ENCODE results near the gene POLD4. TPM values are rescaled to one million over a fixed set of nuclear protein-coding genes. Genes with fewer than 3 reads are reported as not detected.

Gene POLD4
- total RNA-seq, 2 donors from 2014 or later: 40.7 to 47.6 TPM

GRCh38 chr11:67355023-67355793 is 1.9 kb upstream of the POLD4 start:
- H3K4me1 Mint-ChIP-seq: peaks cover 34% of the 10 kb centered on the region
- H3K9ac ChIP-seq (ENCODE audit: extremely low read depth, low read length, poor library complexity, severe bottlenecking): no peak overlapping the region
- H3K27me3 ChIP-seq (ENCODE audit: control insufficient read depth, insufficient read depth, low read length, poor library complexity, severe bottlenecking): no peaks in the 10 kb centered on the region
- DNase-seq: no peak
- H3K9me3 Mint-ChIP-seq: no peaks in the 10 kb centered on the region
- peaks cover 16% of the 10 kb centered on the region for H3K27me3 Mint-ChIP-seq (ENCODE audit: insufficient read depth)
- 91 to 94% methylated on average over 6 to 11 of the region's 11 CpGs for WGBS, 2 experiments (ENCODE audit: insufficient coverage in 1 of 2, insufficient read length in 1 of 2)
- no peaks in the 10 kb centered on the region for H3K9me3 ChIP-seq (ENCODE audit: control insufficient read depth, low read length)
- H3K4me3 Mint-ChIP-seq: peak overlapping the region; percentile 83
- H3K27ac ChIP-seq (ENCODE audit: low read depth, low read length): no peak overlapping the region
- H3K4me3 ChIP-seq (ENCODE audit: low read length): no peak overlapping the region
- no peak for TF ChIP-seq CTCF (conservative IDR thresholded peaks at IDR 0.05)
- peak overlapping the region; percentile 97 for H3K27ac Mint-ChIP-seq
- no peaks in the 10 kb centered on the region for H3K36me3 ChIP-seq (ENCODE audit: control insufficient read depth, insufficient read depth, low read length)
- peaks cover 35% of the 10 kb centered on the region for H3K4me1 ChIP-seq (ENCODE audit: control insufficient read depth, insufficient read depth, low read length)
- no peaks in the 10 kb centered on the region for H3K36me3 Mint-ChIP-seq (ENCODE audit: low read depth)

- Histone ChIP-seq H3K4me3 (ENCODE audit: low read length) (peak overlapping the region; percentile 88), H3K36me3 (ENCODE audit: control insufficient read depth, insufficient read depth, low read length) (no peaks in the 10 kb centered on the region), H3K4me1 (ENCODE audit: control insufficient read depth, insufficient read depth, low read length) (peaks cover 35% of the 10 kb centered on the region), H3K9me3 (ENCODE audit: control insufficient read depth, low read length) (no peaks in the 10 kb centered on the region), H3K27me3 (ENCODE audit: control insufficient read depth, insufficient read depth, low read length, poor library complexity, severe bottlenecking) (no peaks in the 10 kb centered on the region), H3K9ac (ENCODE audit: extremely low read depth, low read length, poor library complexity, severe bottlenecking) (peak overlapping the region; percentile 38), H3K27ac (ENCODE audit: low read depth, low read length) (peak overlapping the region; percentile 74)
- TF ChIP-seq CTCF (conservative IDR thresholded peaks at IDR 0.05): peak; percentile 13
- no peaks in the 10 kb centered on the region for H3K9me3 Mint-ChIP-seq
- peaks cover 15% of the 10 kb centered on the region for H3K27me3 Mint-ChIP-seq (ENCODE audit: insufficient read depth)
- peak; percentile 86 for DNase-seq
- 36 to 41% methylated on average over 5 to 7 of the region's 8 CpGs for WGBS, 2 experiments (ENCODE audit: insufficient coverage in 1 of 2, insufficient read length in 1 of 2)
- H3K4me3 Mint-ChIP-seq: peak overlapping the region; percentile 83
- H3K27ac Mint-ChIP-seq: peak overlapping the region; percentile 97
- H3K4me1 Mint-ChIP-seq: peaks cover 34% of the 10 kb centered on the region
- H3K36me3 Mint-ChIP-seq (ENCODE audit: low read depth): no peaks in the 10 kb centered on the region
These were observed 1.0 kb upstream of the POLD4 start for GRCh38 chr11:67354075-67355022.

GRCh38 chr11:67352546-67353316 is 615 bp downstream of the POLD4 start:
- WGBS, 2 experiments (ENCODE audit: insufficient coverage in 1 of 2, insufficient read length in 1 of 2): 33 to 39% methylated on average over 10 to 25 of the region's 25 CpGs
- H3K4me1 ChIP-seq (ENCODE audit: control insufficient read depth, insufficient read depth, low read length): peaks cover 38% of the 10 kb centered on the region

More at GRCh38 chr11:67352546-67353316, 615 bp downstream of the POLD4 start:
- Mint-ChIP-seq H3K9me3 (no peaks in the 10 kb centered on the region), H3K4me3 (peak overlapping the region; percentile 83), H3K4me1 (peaks cover 42% of the 10 kb centered on the region), H3K27ac (peak overlapping the region; percentile 96), H3K27me3 (ENCODE audit: insufficient read depth) (no peaks in the 10 kb centered on the region), H3K36me3 (ENCODE audit: low read depth) (no peaks in the 10 kb centered on the region)
- DNase-seq: no peak
- H3K9ac ChIP-seq (ENCODE audit: extremely low read depth, low read length, poor library complexity, severe bottlenecking): peak overlapping the region; percentile 75
- H3K36me3 ChIP-seq (ENCODE audit: control insufficient read depth, insufficient read depth, low read length): no peaks in the 10 kb centered on the region
- H3K4me3 ChIP-seq (ENCODE audit: low read length): peak overlapping the region; percentile 88
- TF ChIP-seq CTCF (conservative IDR thresholded peaks at IDR 0.05): no peak
- peak overlapping the region; percentile 88 for H3K27ac ChIP-seq (ENCODE audit: low read depth, low read length)
- H3K9me3 ChIP-seq (ENCODE audit: control insufficient read depth, low read length): no peaks in the 10 kb centered on the region
- H3K27me3 ChIP-seq (ENCODE audit: control insufficient read depth, insufficient read depth, low read length, poor library complexity, severe bottlenecking): no peaks in the 10 kb centered on the region

All from endodermal cell (in vitro differentiated cells).